Measurements from ENCODE around the gene ME3.

ME3 gene

GRCh38 chr11:86592659-86593451 is 79.6 kb downstream of the ME3 start:
- Histone ChIP-seq H3K9ac (ENCODE audit: insufficient read length, low read depth) (no peak overlapping the region), H3K27me3 (ENCODE audit: insufficient read depth, insufficient read length) (no peaks in the 10 kb centered on the region), H3K36me3 (ENCODE audit: insufficient read depth, insufficient read length, low read length) (no peaks in the 10 kb centered on the region), H3K9me3 (ENCODE audit: insufficient read depth, low read length) (peaks cover 12% of the 10 kb centered on the region), H3K4me3 (ENCODE audit: insufficient read length, low read depth) (no peak overlapping the region), H3K4me1 (ENCODE audit: insufficient read depth, insufficient read length) (no peaks in the 10 kb centered on the region)
- no peak for DNase-seq (ENCODE audit: low read depth, low spot score)
- no peak for TF ChIP-seq ZNF274 (IDR thresholded peaks at IDR 0.05; ENCODE audit: low read depth, low read length)
- no peak for TF ChIP-seq SUZ12 (IDR thresholded peaks at IDR 0.05; ENCODE audit: extremely low read depth, insufficient read depth, insufficient read length)
- no peak for TF ChIP-seq YY1 (IDR thresholded peaks at IDR 0.05; ENCODE audit: insufficient read depth, insufficient read length)

GRCh38 chr11:86592047-86592591 is 80.3 kb downstream of the ME3 start:
- H3K27me3 ChIP-seq (ENCODE audit: insufficient read depth, insufficient read length): no peaks in the 10 kb centered on the region
- DNase-seq (ENCODE audit: low read depth, low spot score): no peak
- no peaks in the 10 kb centered on the region for H3K4me1 ChIP-seq (ENCODE audit: insufficient read depth, insufficient read length)
- no peak overlapping the region for H3K4me3 ChIP-seq (ENCODE audit: insufficient read length, low read depth)
- H3K36me3 ChIP-seq (ENCODE audit: insufficient read depth, insufficient read length, low read length): no peaks in the 10 kb centered on the region
- peaks cover 4% of the 10 kb centered on the region for H3K9me3 ChIP-seq (ENCODE audit: insufficient read depth, low read length)
- TF ChIP-seq YY1 (IDR thresholded peaks at IDR 0.05; ENCODE audit: insufficient read depth, insufficient read length) (no peak), ZNF274 (IDR thresholded peaks at IDR 0.05; ENCODE audit: low read depth, low read length) (no peak), SUZ12 (IDR thresholded peaks at IDR 0.05; ENCODE audit: extremely low read depth, insufficient read depth, insufficient read length) (no peak)
- no peak overlapping the region for H3K9ac ChIP-seq (ENCODE audit: insufficient read length, low read depth)

- TF ChIP-seq YY1 (IDR thresholded peaks at IDR 0.05; ENCODE audit: insufficient read depth, insufficient read length) (no peak), ZNF274 (IDR thresholded peaks at IDR 0.05; ENCODE audit: low read depth, low read length) (no peak), SUZ12 (IDR thresholded peaks at IDR 0.05; ENCODE audit: extremely low read depth, insufficient read depth, insufficient read length) (no peak)
- Histone ChIP-seq H3K9ac (ENCODE audit: insufficient read length, low read depth) (no peak overlapping the region), H3K9me3 (ENCODE audit: insufficient read depth, low read length) (no peaks in the 10 kb centered on the region; the same call in 1 of the 2 replicates), H3K4me3 (ENCODE audit: insufficient read length, low read depth) (no peak overlapping the region), H3K27me3 (ENCODE audit: insufficient read depth, insufficient read length) (no peaks in the 10 kb centered on the region), H3K4me1 (ENCODE audit: insufficient read depth, insufficient read length) (no peaks in the 10 kb centered on the region), H3K36me3 (ENCODE audit: insufficient read depth, insufficient read length, low read length) (no peaks in the 10 kb centered on the region)
- no peak for DNase-seq (ENCODE audit: low read depth, low spot score)
These were observed 80.8 kb downstream of the ME3 start for GRCh38 chr11:86591631-86592030.

GRCh38 chr11:86589856-86590589 is 82.4 kb downstream of the ME3 start:
- Histone ChIP-seq H3K9me3 (ENCODE audit: insufficient read depth, low read length) (no peaks in the 10 kb centered on the region; the same call in 1 of the 2 replicates), H3K4me3 (ENCODE audit: insufficient read length, low read depth) (no peak overlapping the region), H3K27me3 (ENCODE audit: insufficient read depth, insufficient read length) (no peaks in the 10 kb centered on the region), H3K36me3 (ENCODE audit: insufficient read depth, insufficient read length, low read length) (no peaks in the 10 kb centered on the region), H3K4me1 (ENCODE audit: insufficient read depth, insufficient read length) (no peaks in the 10 kb centered on the region), H3K9ac (ENCODE audit: insufficient read length, low read depth) (no peak overlapping the region)
- TF ChIP-seq ZNF274 (IDR thresholded peaks at IDR 0.05; ENCODE audit: low read depth, low read length) (no peak), SUZ12 (IDR thresholded peaks at IDR 0.05; ENCODE audit: extremely low read depth, insufficient read depth, insufficient read length) (no peak), YY1 (IDR thresholded peaks at IDR 0.05; ENCODE audit: insufficient read depth, insufficient read length) (no peak)
- no peak for DNase-seq (ENCODE audit: low read depth, low spot score)

GRCh38 chr11:86589204-86589603 is 83.2 kb downstream of the ME3 start:
- H3K4me1 ChIP-seq (ENCODE audit: insufficient read depth, insufficient read length): no peaks in the 10 kb centered on the region
- H3K9me3 ChIP-seq (ENCODE audit: insufficient read depth, low read length): no peaks in the 10 kb centered on the region; the same call in 1 of the 2 replicates
- H3K36me3 ChIP-seq (ENCODE audit: insufficient read depth, insufficient read length, low read length): no peaks in the 10 kb centered on the region
- no peak for TF ChIP-seq ZNF274 (IDR thresholded peaks at IDR 0.05; ENCODE audit: low read depth, low read length)
- no peak for TF ChIP-seq YY1 (IDR thresholded peaks at IDR 0.05; ENCODE audit: insufficient read depth, insufficient read length)
- no peak for TF ChIP-seq SUZ12 (IDR thresholded peaks at IDR 0.05; ENCODE audit: extremely low read depth, insufficient read depth, insufficient read length)
- no peak overlapping the region for H3K4me3 ChIP-seq (ENCODE audit: insufficient read length, low read depth)
- DNase-seq (ENCODE audit: low read depth, low spot score): no peak
- no peak overlapping the region for H3K9ac ChIP-seq (ENCODE audit: insufficient read length, low read depth)
- H3K27me3 ChIP-seq (ENCODE audit: insufficient read depth, insufficient read length): no peaks in the 10 kb centered on the region

- H3K9ac ChIP-seq (ENCODE audit: insufficient read length, low read depth): no peak overlapping the region
- H3K27me3 ChIP-seq (ENCODE audit: insufficient read depth, insufficient read length): no peaks in the 10 kb centered on the region
- no peaks in the 10 kb centered on the region for H3K4me1 ChIP-seq (ENCODE audit: insufficient read depth, insufficient read length)
- no peak for DNase-seq (ENCODE audit: low read depth, low spot score)
- H3K9me3 ChIP-seq (ENCODE audit: insufficient read depth, low read length): no peaks in the 10 kb centered on the region
- TF ChIP-seq ZNF274 (IDR thresholded peaks at IDR 0.05; ENCODE audit: low read depth, low read length) (no peak), YY1 (IDR thresholded peaks at IDR 0.05; ENCODE audit: insufficient read depth, insufficient read length) (no peak), SUZ12 (IDR thresholded peaks at IDR 0.05; ENCODE audit: extremely low read depth, insufficient read depth, insufficient read length) (no peak)
- H3K4me3 ChIP-seq (ENCODE audit: insufficient read length, low read depth): no peak overlapping the region
- H3K36me3 ChIP-seq (ENCODE audit: insufficient read depth, insufficient read length, low read length): no peaks in the 10 kb centered on the region
These were observed 83.8 kb downstream of the ME3 start for GRCh38 chr11:86588566-86589090.
